OCI-LY7 (cell line): ENCODE data around the gene TBC1D24.

Experiments
- CTCF ChIP-seq: fragments of 200-600 bp; sonication (generic); conservative IDR thresholded peaks from 2 replicates; pipeline ENCODE4 v1.5.1; 2014; ENCODE audit warnings: mild to moderate bottlenecking, antibody characterized with exemption, low read length, moderate library complexity, mixed read lengths
- EZH2phosphoT487 ChIP-seq: fragments of 200-600 bp; sonication (generic); IDR thresholded peaks from 2 replicates; pipeline ENCODE4 v1.6.1; 2018; ENCODE audit warnings: low read depth, borderline replicate concordance, mild to moderate bottlenecking, mixed run types, antibody characterized with exemption, low read length, moderate library complexity, mixed read lengths

- TF ChIP-seq CTCF (no peak), EZH2phosphoT487 (no peak)
Measured at GRCh38 chr16:2523801-2524231, 48.9 kb downstream of the TBC1D24 start.
